ENCODE data around the gene PPP1R1A.

The PPP1R1A gene

GRCh38 chr12:54569995-54570528 is 18.4 kb downstream of the PPP1R1A start:
- no peak for DNase-seq

GRCh38 chr12:54569072-54569471 is 19.4 kb downstream of the PPP1R1A start:
- DNase-seq: no peak

GRCh38 chr12:54566792-54567191 is 21.7 kb downstream of the PPP1R1A start:
- DNase-seq: no peak

- DNase-seq: no peak
Measured at GRCh38 chr12:54565986-54566544, 22.4 kb downstream of the PPP1R1A start.

GRCh38 chr12:54565310-54565985 is 23.0 kb downstream of the PPP1R1A start:
- DNase-seq: no peak

- no peak for DNase-seq
Measured at GRCh38 chr12:54564768-54565167, 23.7 kb downstream of the PPP1R1A start.

- DNase-seq: no peak
Measured at GRCh38 chr12:54563787-54564186, 24.7 kb downstream of the PPP1R1A start.

- no peak for DNase-seq
Measured at GRCh38 chr12:54562750-54563356, 25.6 kb downstream of the PPP1R1A start.

- DNase-seq: no peak
Measured at GRCh38 chr12:54561164-54561563, 27.3 kb downstream of the PPP1R1A start.

- peak; percentile 58 for DNase-seq
Measured at GRCh38 chr12:54560374-54560858, 28.0 kb downstream of the PPP1R1A start.

- DNase-seq: no peak
Measured at GRCh38 chr12:54558759-54559158, 29.7 kb downstream of the PPP1R1A start.

- no peak for DNase-seq
Measured at GRCh38 chr12:54558311-54558710, 30.1 kb downstream of the PPP1R1A start.

- no peak for DNase-seq
Measured at GRCh38 chr12:54555670-54556257, 32.7 kb downstream of the PPP1R1A start.

- DNase-seq: no peak
Measured at GRCh38 chr12:54549774-54550451, 38.5 kb downstream of the PPP1R1A start.

GRCh38 chr12:54546511-54546910 is 41.9 kb downstream of the PPP1R1A start:
- DNase-seq: no peak

GRCh38 chr12:54544743-54545142 is 43.7 kb downstream of the PPP1R1A start:
- DNase-seq: no peak

GRCh38 chr12:54543526-54543925 is 44.9 kb downstream of the PPP1R1A start:
- DNase-seq: no peak

GRCh38 chr12:54541751-54542290 is 46.6 kb downstream of the PPP1R1A start:
- no peak for DNase-seq

GRCh38 chr12:54538136-54538700 is 50.2 kb downstream of the PPP1R1A start:
- no peak for DNase-seq

GRCh38 chr12:54535474-54535873 is 53.0 kb downstream of the PPP1R1A start:
- DNase-seq: no peak

GRCh38 chr12:54529581-54529980 is 58.9 kb downstream of the PPP1R1A start:
- no peak for DNase-seq

All from NCI-H2171 treated with DMSO at 0.1 percent for 48 hours (cell line).